IPS-18c (cell line): ENCODE data around the gene CASP12.

Experiments used
- H3K4me3 ChIP-seq: 2 replicates; pipeline ENCODE4 v1.7.0; 2013; ENCODE audit warnings: low read depth, mild to moderate bottlenecking, low read length, moderate library complexity; ENCODE audit not compliant: insufficient read depth
- H3K9me3 ChIP-seq: one replicate; pipeline ENCODE4 v1.6.1; 2013; ENCODE audit warnings: mild to moderate bottlenecking, low read length, moderate library complexity; ENCODE audit not compliant: control insufficient read depth, insufficient read depth

CASP12 gene

GRCh38 chr11:104899226-104899625, 966 bp upstream of the CASP12 start:
- Histone ChIP-seq H3K9me3 (no peaks in the 10 kb centered on the region), H3K4me3 (no peak overlapping the region)

- no peak overlapping the region for H3K4me3 ChIP-seq
Observed at GRCh38 chr11:104898685-104899013, 389 bp upstream of the CASP12 start.

GRCh38 chr11:104895634-104896033, 2.6 kb downstream of the CASP12 start:
- H3K4me3 ChIP-seq: no peak overlapping the region
- no peaks in the 10 kb centered on the region for H3K9me3 ChIP-seq

More at GRCh38 chr11:104898685-104899013, 389 bp upstream of the CASP12 start:
- H3K9me3 ChIP-seq: no peaks in the 10 kb centered on the region

- H3K4me3 ChIP-seq: no peak overlapping the region
Observed at GRCh38 chr11:104893876-104894275, 4.4 kb downstream of the CASP12 start.

GRCh38 chr11:104892723-104893511, 5.3 kb downstream of the CASP12 start:
- H3K4me3 ChIP-seq: no peak overlapping the region
- H3K9me3 ChIP-seq: no peaks in the 10 kb centered on the region

More at GRCh38 chr11:104893876-104894275, 4.4 kb downstream of the CASP12 start:
- H3K9me3 ChIP-seq: no peaks in the 10 kb centered on the region

- Histone ChIP-seq H3K9me3 (no peaks in the 10 kb centered on the region), H3K4me3 (no peak overlapping the region)
Observed at GRCh38 chr11:104891135-104891534, 7.1 kb downstream of the CASP12 start.

- Histone ChIP-seq H3K9me3 (no peaks in the 10 kb centered on the region), H3K4me3 (no peak overlapping the region)
Observed at GRCh38 chr11:104883342-104883741, 14.9 kb downstream of the CASP12 start.

GRCh38 chr11:104881117-104881794, 17.0 kb downstream of the CASP12 start:
- H3K4me3 ChIP-seq: no peak overlapping the region
- no peaks in the 10 kb centered on the region for H3K9me3 ChIP-seq

GRCh38 chr11:104879514-104880190, 18.6 kb downstream of the CASP12 start:
- no peak overlapping the region for H3K4me3 ChIP-seq
- no peaks in the 10 kb centered on the region for H3K9me3 ChIP-seq

- Histone ChIP-seq H3K9me3 (no peaks in the 10 kb centered on the region), H3K4me3 (no peak overlapping the region)
Observed at GRCh38 chr11:104876861-104877431, 21.3 kb downstream of the CASP12 start.

- no peak overlapping the region for H3K4me3 ChIP-seq
- H3K9me3 ChIP-seq: no peaks in the 10 kb centered on the region
Observed at GRCh38 chr11:104876324-104876723, 21.9 kb downstream of the CASP12 start.

GRCh38 chr11:104873252-104873651, 25.0 kb downstream of the CASP12 start:
- H3K4me3 ChIP-seq: no peak overlapping the region
- H3K9me3 ChIP-seq: no peaks in the 10 kb centered on the region

- no peaks in the 10 kb centered on the region for H3K9me3 ChIP-seq
- no peak overlapping the region for H3K4me3 ChIP-seq
Observed at GRCh38 chr11:104872393-104872792, 25.9 kb downstream of the CASP12 start.

GRCh38 chr11:104870910-104871309, 27.4 kb downstream of the CASP12 start:
- no peaks in the 10 kb centered on the region for H3K9me3 ChIP-seq
- H3K4me3 ChIP-seq: no peak overlapping the region

GRCh38 chr11:104866815-104867214, 31.4 kb downstream of the CASP12 start:
- H3K4me3 ChIP-seq: no peak overlapping the region
- no peaks in the 10 kb centered on the region for H3K9me3 ChIP-seq

- no peak overlapping the region for H3K4me3 ChIP-seq
- H3K9me3 ChIP-seq: no peaks in the 10 kb centered on the region
Observed at GRCh38 chr11:104858882-104859775, 39.1 kb downstream of the CASP12 start.

GRCh38 chr11:104856607-104857006, 41.7 kb downstream of the CASP12 start:
- Histone ChIP-seq H3K4me3 (no peak overlapping the region), H3K9me3 (no peaks in the 10 kb centered on the region)
